ENCODE data around the gene TIMP3.

The TIMP3 gene

GRCh38 chr22:32785321-32786026 lies 16.0 kb upstream of the TIMP3 start:
- DNase-seq, result no peak

GRCh38 chr22:32786027-32786418 lies 15.5 kb upstream of the TIMP3 start:
- DNase-seq, result no peak

DNA sequence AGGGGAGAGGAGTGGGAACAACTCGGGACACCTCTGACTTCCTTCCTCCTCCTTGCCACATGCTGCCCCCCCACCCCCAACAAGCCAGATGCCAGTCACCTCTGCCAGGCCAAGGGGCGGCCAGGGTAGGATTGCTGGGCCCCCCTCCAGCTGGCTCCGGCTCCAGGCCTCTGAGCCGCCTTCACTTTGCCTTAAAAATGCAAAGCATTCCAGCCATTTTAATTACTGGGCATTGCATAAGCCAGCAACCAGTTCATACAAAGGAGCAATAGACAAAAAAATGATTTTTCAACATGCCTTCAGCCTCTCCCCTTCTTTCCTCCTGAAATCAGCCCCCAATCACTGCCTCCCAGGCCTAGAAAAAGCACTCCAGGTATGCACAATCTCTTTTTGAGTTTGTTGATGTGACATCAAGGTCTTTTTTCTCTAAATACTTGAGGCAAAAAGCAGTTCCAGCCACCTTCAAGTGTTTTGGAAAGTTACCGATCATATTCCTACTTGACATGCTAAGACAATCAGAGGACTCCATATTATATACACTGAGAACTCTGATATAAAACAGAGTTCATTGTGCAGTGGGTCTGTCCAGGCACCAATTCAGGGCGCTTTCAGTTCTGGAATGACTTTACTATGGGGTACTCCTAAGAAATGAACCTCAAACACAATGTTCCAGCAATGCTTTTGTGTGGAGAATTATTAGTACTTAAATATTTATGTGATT lies 12.4 kb upstream of the TIMP3 start:
- DNase-seq, result peak in 1 of 56 donors; percentile 3

DNA sequence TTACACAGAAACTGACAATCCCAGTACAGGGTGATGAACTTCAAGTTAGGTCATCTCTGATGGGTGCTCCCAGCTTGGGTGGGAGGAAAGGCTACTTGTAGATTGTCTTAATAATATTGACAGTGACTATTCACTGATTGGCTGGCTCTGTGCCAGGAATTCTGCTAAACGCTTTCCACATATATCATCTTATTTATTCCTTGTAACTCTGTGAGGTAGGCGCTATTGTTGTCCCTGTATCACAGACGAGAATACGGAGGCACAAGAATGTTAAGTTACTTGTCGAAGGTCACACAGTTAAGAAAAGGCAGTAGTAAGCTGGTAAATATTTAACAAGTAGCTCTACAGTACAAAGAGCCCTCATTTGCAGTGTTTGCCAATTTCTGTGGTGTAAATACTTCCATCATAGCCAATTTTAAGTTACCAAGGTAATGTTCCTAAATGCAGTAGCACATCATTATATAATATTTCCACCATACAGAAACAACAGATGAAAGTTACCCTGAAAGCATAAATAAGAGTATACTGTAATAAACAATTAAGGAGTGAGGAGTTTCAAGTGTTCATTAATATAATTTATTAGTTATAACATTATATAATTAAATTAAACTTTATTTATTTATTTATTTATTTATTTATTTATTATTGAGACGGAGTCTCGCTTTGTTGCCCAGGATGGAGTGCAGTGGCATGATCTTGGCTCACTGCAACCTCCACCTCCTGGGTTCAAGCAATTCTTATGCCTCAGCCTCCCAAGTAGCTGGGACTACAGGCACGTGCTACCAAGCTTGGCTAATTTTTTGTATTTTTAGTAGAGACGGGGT lies 11.5 kb upstream of the TIMP3 start:
- DNase-seq, result peak in 1 of 56 donors; percentile 16

GRCh38 chr22:32791056-32791455 lies 10.4 kb upstream of the TIMP3 start:
- no peak for DNase-seq

DNA sequence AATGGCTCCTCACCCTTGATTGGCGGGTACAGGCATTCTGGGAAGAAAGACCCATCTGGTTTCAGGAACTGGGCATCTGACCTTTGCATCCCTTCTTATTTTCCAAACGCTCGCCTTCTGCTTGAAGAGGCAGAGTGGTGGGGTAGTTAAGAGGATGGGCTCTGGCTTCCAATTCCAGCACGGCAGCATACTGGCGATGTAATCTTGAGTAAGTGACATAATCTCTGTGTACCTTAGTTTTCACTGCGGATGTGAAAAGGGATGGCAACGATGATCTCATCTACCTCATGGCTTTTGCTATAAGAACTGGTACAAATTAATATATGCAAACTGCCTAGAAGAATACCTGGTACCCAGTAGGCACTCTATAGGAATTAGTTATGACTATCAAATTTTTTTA lies 10.0 kb upstream of the TIMP3 start:
- DNase-seq, result no peak

- no peak for DNase-seq
Measured at GRCh38 chr22:32793589-32793988, 7.9 kb upstream of the TIMP3 start.

GRCh38 chr22:32794449-32795213 lies 6.9 kb upstream of the TIMP3 start:
- peak in 26 of 56 donors; percentile 8 to 69 (median 32) for DNase-seq

GRCh38 chr22:32795214-32795596 lies 6.3 kb upstream of the TIMP3 start:
- DNase-seq, result no peak

DNA sequence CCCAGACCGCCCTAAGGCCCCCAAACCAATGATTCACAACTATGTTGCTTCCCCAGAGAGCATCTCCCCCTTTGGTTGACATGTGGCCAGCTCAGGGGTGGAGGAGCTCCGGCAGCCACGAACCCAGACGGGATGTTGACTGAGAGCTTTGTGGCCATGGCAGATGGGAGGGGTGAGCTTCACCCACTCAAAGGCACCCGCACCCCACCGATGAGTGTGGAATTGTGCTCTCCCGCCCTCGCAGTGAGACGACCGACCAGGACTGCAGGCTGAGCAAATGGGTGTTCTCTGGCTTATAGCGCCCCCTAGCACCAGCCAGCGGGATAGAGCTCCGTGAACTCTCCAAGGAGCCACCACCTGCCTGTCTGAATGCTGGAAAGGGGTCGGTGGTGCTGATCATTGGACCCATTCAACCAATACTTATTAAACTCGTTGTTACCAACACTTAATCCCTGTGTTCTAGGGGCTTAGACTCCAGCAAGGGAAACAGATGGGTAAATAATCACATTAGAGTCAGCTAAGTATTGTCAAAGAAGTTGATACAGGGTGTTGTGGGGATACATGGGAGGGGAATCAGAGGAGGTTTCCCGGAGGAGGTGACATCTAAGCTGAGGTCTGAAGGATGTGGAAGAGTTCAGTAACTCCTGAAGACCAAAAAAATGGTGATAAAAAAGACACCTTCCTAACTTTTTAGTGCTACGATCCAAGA lies 4.5 kb upstream of the TIMP3 start:
- DNase-seq, result peak in 52 of 56 donors; percentile 4 to 84 (median 60)

- no peak for DNase-seq
Measured at GRCh38 chr22:32799496-32799895, 2.0 kb upstream of the TIMP3 start.

GRCh38 chr22:32800158-32800882 lies 1.2 kb upstream of the TIMP3 start:
- no peak for DNase-seq

- peak in 1 of 56 donors; percentile 50 for DNase-seq
Measured at GRCh38 chr22:32800994-32801536, 440 bp upstream of the TIMP3 start.

- DNase-seq, result no peak
Measured at GRCh38 chr22:32802237-32802765, 796 bp downstream of the TIMP3 start.

- peak in 4 of 56 donors; percentile 10 to 31 (median 22) for DNase-seq
Measured at GRCh38 chr22:32803020-32803737, 1.7 kb downstream of the TIMP3 start.

- peak in 4 of 56 donors; percentile 15 to 24 (median 16) for DNase-seq
Measured at GRCh38 chr22:32803738-32804435, 2.4 kb downstream of the TIMP3 start.

- DNase-seq, result peak in 4 of 56 donors; percentile 12 to 38 (median 20)
Measured at GRCh38 chr22:32804531-32805360, 3.2 kb downstream of the TIMP3 start.
